K562 (cell line): Measurements from ENCODE around the gene TTC31. TPM values are rescaled to one million over a fixed set of nuclear protein-coding genes. Genes with fewer than 3 reads are reported as not detected.
A peak's percentile ranks its signal among the peaks of the same experiment; 100 is the strongest.

Experiments
- C11orf30 ChIP-seq: fragments of 450-650 bp; IDR thresholded peaks from 2 replicates; pipeline ENCODE4 v1.6.1; 2016; ENCODE audit warnings: low read depth, mild to moderate bottlenecking
- CREB3L1 ChIP-seq: fragments of 450-650 bp; IDR thresholded peaks from 2 replicates; pipeline ENCODE4 v1.6.1; 2014; ENCODE audit warnings: low read depth, mild to moderate bottlenecking, moderate library complexity, borderline replicate concordance
- CREM ChIP-seq: IDR thresholded peaks from 2 replicates; pipeline ENCODE4 v1.6.1; 2014; ENCODE audit warnings: antibody characterized with exemption, low read depth
- DMBX1 ChIP-seq: fragments of 250-450 bp; sonication (Bioruptor Pico); IDR thresholded peaks from 2 replicates; pipeline ENCODE4 v1.8.0; 2022; ENCODE audit warnings: inconsistent platforms, mild to moderate bottlenecking, moderate library complexity, borderline replicate concordance
- IFI16 ChIP-seq: fragments of 250-450 bp; sonication (Bioruptor Pico); IDR thresholded peaks from 2 replicates; pipeline ENCODE4 v2.1.2; 2022; ENCODE audit warnings: mild to moderate bottlenecking, inconsistent platforms
- NEUROD1 ChIP-seq: fragments of 150-350 bp; IDR thresholded peaks from 2 replicates; pipeline ENCODE4 v1.6.1; 2014; ENCODE audit warnings: borderline replicate concordance, low read length, low read depth; ENCODE audit not compliant: partially characterized antibody
- NR1H2 ChIP-seq: sonication (generic); formaldehyde crosslinking; IDR thresholded peaks from 2 replicates; pipeline ENCODE4 v1.4.0; 2020; ENCODE audit warnings: mild to moderate bottlenecking, missing genetic modification reagents
- PBX2 ChIP-seq, 2 experiments: IDR thresholded peaks in 1 of 2; conservative IDR thresholded peaks in 1 of 2; 2 replicates each; pipeline ENCODE4 v1.6.1; 2016; ENCODE audit warnings: low read depth in 2 of 2, mild to moderate bottlenecking in 1 of 2, missing compliant biosample characterization in 1 of 2, missing genetic modification characterization in 1 of 2, moderate library complexity in 1 of 2
- PHF8 ChIP-seq: fragments of 200-600 bp; sonication (generic); IDR thresholded peaks from 2 replicates; pipeline ENCODE4 v1.6.1; 2012; ENCODE audit warnings: mixed run types, mild to moderate bottlenecking, inconsistent platforms, low read length, moderate library complexity, borderline replicate concordance
- PTTG1 ChIP-seq: fragments of 450-650 bp; IDR thresholded peaks from 2 replicates; pipeline ENCODE4 v1.6.1; 2016; ENCODE audit warnings: low read depth, mild to moderate bottlenecking, missing genetic modification characterization, missing compliant biosample characterization
- SMC3 ChIP-seq: conservative IDR thresholded peaks from 2 replicates; pipeline ENCODE4 v1.6.1; 2011; ENCODE audit warnings: low read depth, low read length, improper control_type of control experiment; ENCODE audit not compliant: insufficient read depth
- XRCC5 ChIP-seq: fragments of 200-400 bp; formaldehyde crosslinking; IDR thresholded peaks from 2 replicates; pipeline ENCODE4 v1.6.1; 2017; ENCODE audit warnings: low read depth, mild to moderate bottlenecking, low read length
- ZBTB1 ChIP-seq: sonication (generic); formaldehyde crosslinking; IDR thresholded peaks from 2 replicates; pipeline ENCODE4 v1.8.1; 2023; ENCODE audit warnings: missing genetic modification reagents, low read depth, mild to moderate bottlenecking, borderline replicate concordance
- ZBTB11 ChIP-seq, 3 experiments: fragments of 200-800 bp in 1 of 3; fragments of 250-450 bp in 1 of 3; fragments of 450-650 bp in 1 of 3; sonication (Bioruptor Pico) in 1 of 3; sonication (Bioruptor generic) in 1 of 3; formaldehyde crosslinking in 1 of 3; IDR thresholded peaks; 2 replicates each; pipeline versions ENCODE4 v1.6.1 to v1.8.0; 2016 to 2022; ENCODE audit warnings: mild to moderate bottlenecking in 2 of 3, missing genetic modification characterization in 2 of 3, missing compliant biosample characterization in 1 of 3, moderate library complexity in 1 of 3
- ZBTB12 ChIP-seq: fragments of 250-450 bp; sonication (Bioruptor Pico); IDR thresholded peaks from 2 replicates; pipeline ENCODE4 v1.4.0; 2020
- ZNF23 ChIP-seq: fragments of 250-450 bp; sonication (Bioruptor Pico); IDR thresholded peaks from 2 replicates; pipeline ENCODE4 v1.4.0; 2020; ENCODE audit warnings: mild to moderate bottlenecking
- polyA plus RNA-seq, 8 experiments: library from polyadenylated mRNA; depleted of rRNA in 4 of 8; stranded (reverse) in 5 of 8; unstranded in 3 of 8; fragments of >200 nt; fragmentation: Nextera tagmentation in 2 of 8; fragmentation: Illumina TruSeq in 1 of 8; extraction: Ambion mirVana in 2 of 8; extraction: Trizol in 1 of 8; gene quantifications; 2 replicates each; pipeline versions ENCODE4 v1.2.1 to v1.2.3, GENCODE V29; 2011 to 2014; ENCODE audit warnings: inconsistent platforms in 1 of 8, missing spikeins in 1 of 8
- total RNA-seq, 7 experiments: library from RNA; depleted of rRNA in 6 of 7; stranded (reverse); fragments of >200 nt in 6 of 7; fragmentation: Illumina TruSeq in 2 of 7; extraction: Trizol in 2 of 7; gene quantifications; 2 replicates each; pipeline versions ENCODE4 v1.2.1 to v1.2.3, GENCODE V29; 2011 to 2021; ENCODE audit warnings: low replicate concordance in 1 of 7

TTC31 gene
- total and polyA plus RNA-seq, 9 of the 15 experiments (the other 6 are each of a cell fraction or from before 2014, with no cell fraction given), result 4.7 to 30.5 (median 15.9) TPM

GRCh38 chr2:74482801-74483674 is at the start of gene TTC31, which contains the start of gene CCDC142 (continued):
- TF ChIP-seq ZBTB11 (CRISPR knock-in tag; IDR thresholded peaks at IDR 0.05), result peak in 2 of 3 experiments; percentile 7 to 96; a peak in 2 of 6 replicates
- TF ChIP-seq DMBX1 (CRISPR knock-in tag), result peak; percentile 26; the same call in 1 of the 2 replicates
- peak; percentile 83 for TF ChIP-seq SMC3
- TF ChIP-seq PHF8, result peak; percentile 63; the same call in 1 of the 2 replicates
- peak; percentile 71 for TF ChIP-seq CREM
- TF ChIP-seq C11orf30, result peak; percentile 98
- peak; percentile 63 for TF ChIP-seq CREB3L1
- no peak for TF ChIP-seq IFI16 (CRISPR knock-in tag)
- no peak for TF ChIP-seq PTTG1 (tag)
- TF ChIP-seq ZBTB12 (CRISPR knock-in tag), result 0 out of 2 replicates have a peak, but pooled peaks have one; percentile 3
- no peak; the same call in 1 of the 2 replicates for TF ChIP-seq ZBTB1 (CRISPR knock-in tag)
- peak; percentile 18 for TF ChIP-seq NEUROD1
- 0 out of 2 replicates have a peak, but pooled peaks have one; percentile 11 for TF ChIP-seq NR1H2
- no peak for TF ChIP-seq PBX2 (CRISPR knock-in tag; IDR thresholded peaks at IDR 0.05; ENCODE audit: low read depth)
- TF ChIP-seq PBX2 (tag; conservative IDR thresholded peaks at IDR 0.05; ENCODE audit: low read depth), result no peak
- no peak for TF ChIP-seq ZNF23 (CRISPR knock-in tag)
- no peak; the same call in 1 of the 2 replicates for TF ChIP-seq XRCC5
